HG03039 (cell line): Measurements from ENCODE around the gene YIPF1.
A peak's percentile ranks its signal among the peaks of the same experiment; 100 is the strongest.

ENCODE experiments used
- ATAC-seq: cut with Tn5 transposase; IDR thresholded peaks from one replicate; pipeline ENCODE4 v1.9.1; 2021; ENCODE audit warnings: mild to moderate bottlenecking, moderate library complexity; ENCODE audit not compliant: unreplicated experiment

Gene YIPF1

DNA sequence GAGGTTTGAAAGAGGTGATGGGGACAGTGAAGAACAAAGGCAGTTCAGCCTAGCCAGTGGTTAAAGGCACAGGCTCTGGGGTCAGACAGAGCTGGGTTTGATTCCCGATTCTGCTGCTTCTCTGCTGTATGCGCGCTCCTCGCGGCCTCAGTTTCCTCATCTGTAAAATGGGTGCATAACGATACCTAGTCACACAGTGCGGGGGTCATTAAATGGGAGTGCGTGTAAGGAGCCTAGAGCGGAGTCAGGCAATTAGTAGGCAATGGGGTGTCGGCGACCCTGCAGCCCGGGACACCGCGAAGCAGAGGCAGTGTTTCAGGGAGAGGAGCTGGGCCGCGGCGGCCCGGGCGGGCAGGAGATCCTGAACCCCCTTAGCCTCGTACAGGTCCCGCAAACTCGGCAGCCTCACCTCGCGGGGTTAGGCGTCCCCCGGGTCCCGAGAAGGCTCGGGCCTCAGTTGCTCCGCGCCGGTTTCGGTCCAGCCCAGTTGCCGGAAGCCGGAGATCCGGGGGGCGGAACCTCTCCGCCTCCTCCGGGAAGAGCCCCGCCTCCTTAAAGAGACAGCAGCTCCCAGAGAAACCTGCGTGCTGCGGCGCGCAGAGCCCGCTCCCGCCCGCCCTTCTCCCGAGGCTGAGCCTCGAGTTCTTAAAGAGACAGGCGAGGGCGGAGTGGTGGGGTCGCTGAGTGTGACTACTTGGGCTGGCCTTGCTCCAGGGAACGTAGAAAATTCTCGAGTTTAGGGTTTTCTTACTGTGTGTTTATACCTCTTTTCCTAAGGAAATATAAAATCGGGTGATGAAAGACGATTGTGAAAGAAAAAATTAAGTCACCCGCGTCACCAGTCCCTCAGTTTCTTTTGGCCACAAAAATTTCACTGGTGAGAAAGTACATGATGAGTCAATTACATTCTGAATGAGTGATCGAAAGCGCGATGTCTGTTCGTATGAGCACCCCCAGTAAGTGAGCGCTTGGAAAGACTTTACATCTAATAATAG, at the start of gene YIPF1:
Gene YIPF1 (minus strand): TSS at position 494 of the 995 bp plus-strand sequence. CDS start 860 bp downstream, outside the sequence.
- peak; percentile 91 for ATAC-seq

GRCh38 chr1:53938136-53938830, 48.7 kb upstream of the YIPF1 start:
- ATAC-seq = no peak

GRCh38 chr1:53936430-53936829, 46.8 kb upstream of the YIPF1 start:
- ATAC-seq = no peak

- ATAC-seq = no peak
Measured at GRCh38 chr1:53934170-53934765, 44.7 kb upstream of the YIPF1 start.

DNA sequence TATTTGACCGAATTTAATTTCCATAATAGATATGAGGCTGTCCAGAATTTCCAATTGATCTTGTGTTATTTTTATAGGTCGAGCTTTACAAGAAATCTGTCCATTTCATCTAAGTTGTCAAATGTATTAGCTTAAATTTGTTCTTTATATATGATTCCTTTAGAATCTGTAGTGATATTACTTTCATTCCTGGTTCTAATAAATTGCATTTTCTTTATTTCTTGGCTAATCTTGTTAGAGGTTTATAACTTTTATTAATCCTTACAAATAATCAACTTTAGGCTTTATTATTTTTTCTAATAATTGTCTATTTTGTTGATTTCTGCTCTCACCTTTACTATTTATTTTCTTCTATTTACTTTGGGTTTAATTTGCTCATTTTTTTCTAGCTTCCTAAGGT, 41.9 kb upstream of the YIPF1 start:
- no peak for ATAC-seq

DNA sequence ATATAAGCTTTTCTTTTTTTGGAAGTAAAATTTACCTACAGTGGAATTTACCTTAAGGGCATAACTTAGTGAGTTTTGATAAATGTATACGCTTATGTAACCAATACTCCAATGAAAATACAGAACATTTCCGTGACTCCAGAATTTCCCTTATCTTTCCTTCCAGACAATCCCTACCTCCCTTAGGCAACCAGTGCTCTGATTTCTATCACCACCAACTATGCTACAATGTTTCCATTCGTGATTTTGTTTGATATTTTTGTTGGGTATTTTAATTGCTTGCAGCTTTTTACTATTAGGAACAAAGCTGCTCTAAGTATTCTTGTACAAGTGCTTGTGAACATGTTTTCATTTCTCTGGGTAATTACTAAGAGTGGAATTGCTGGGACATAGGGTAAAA, 41.3 kb upstream of the YIPF1 start:
- ATAC-seq = no peak

DNA sequence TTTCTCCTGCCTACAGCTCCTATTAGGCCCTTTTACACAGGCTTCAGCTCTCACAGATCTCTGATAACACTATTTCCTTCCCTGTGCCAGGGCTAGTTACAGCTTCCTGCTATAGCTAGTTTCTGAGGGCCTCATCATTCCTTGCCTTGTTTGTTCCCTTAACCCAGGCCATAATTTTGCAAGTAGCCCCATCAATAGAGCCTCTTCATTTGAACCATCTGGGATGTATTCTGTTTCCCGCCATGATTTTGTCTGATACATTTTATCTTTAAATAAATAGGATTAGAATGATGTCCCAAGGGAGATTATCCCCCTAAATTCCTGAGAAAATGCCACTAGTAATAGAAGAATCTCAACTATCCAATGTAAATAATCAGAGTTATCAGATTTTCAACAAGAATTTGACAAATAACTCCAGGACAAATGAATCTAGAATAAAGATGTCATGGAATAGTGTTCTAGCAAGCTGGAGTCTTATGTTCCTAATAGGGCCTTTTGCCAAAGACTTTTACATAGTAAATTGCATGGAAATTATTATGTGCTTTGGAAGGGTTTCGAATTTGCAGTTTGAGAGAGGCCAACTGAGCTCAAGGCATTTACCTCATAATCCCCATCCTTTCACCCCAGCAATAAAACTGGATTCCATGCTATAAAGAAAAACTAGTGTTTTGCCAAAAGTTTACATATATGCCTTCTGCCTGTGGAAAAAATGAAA, 39.8 kb upstream of the YIPF1 start:
- no peak for ATAC-seq

GRCh38 chr1:53927376-53927881, 37.8 kb upstream of the YIPF1 start:
- ATAC-seq = no peak

GRCh38 chr1:53919675-53920066, 30.1 kb upstream of the YIPF1 start:
- ATAC-seq = no peak

- no peak for ATAC-seq
Measured at GRCh38 chr1:53918343-53918742, 28.7 kb upstream of the YIPF1 start.

DNA sequence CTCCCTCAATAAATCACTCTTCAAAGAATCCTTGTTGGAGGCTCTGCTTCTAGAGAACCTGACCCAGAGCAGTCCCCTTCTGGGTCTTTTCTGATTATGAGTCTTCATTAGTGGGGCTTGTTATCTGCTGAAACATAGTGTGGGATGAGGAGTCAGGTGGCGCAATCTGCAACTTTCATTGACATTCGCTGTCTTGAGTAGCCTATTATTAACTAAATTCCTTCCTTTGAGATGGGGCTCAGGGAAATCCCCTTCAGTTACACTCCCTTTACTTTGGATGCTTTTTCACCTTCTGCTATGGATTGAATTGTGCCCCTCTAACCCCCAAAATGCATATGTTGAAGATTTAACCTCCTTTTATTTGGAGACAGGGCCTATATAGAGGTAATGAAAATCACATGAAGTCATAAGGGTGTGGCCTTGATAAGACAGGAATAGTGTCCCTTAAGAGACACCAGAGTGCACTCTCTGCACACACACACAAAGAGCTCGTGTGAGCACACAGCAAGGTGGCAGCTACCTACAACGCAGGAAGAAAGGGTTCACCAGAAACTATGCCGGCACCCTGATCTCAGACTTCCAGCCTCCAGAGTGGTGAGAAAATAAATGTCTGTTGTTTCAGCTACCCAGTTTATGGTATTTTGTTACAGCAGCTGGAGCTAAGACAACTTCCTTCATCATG, 23.9 kb upstream of the YIPF1 start:
- no peak for ATAC-seq

GRCh38 chr1:53911442-53911841, 21.8 kb upstream of the YIPF1 start:
- no peak for ATAC-seq

DNA sequence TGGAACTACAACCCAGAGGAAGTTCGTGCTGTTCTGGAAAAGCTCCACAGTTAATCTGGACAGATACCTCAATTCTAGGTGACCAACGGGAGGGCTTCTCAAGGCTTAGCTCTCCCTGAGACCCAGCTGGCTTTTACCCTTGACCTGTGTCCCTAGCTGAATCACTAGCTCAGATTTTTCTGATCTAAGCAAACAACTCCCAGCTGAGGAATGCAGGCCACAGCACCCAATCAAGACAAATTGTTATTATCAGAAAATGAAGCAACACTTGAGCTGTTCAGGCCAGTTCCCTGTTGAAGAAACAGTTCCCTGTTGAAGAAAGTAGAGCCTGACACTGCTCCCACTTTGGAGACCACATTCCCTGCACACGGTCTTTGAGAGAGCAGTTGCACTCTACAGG, 20.3 kb upstream of the YIPF1 start:
- no peak for ATAC-seq

DNA sequence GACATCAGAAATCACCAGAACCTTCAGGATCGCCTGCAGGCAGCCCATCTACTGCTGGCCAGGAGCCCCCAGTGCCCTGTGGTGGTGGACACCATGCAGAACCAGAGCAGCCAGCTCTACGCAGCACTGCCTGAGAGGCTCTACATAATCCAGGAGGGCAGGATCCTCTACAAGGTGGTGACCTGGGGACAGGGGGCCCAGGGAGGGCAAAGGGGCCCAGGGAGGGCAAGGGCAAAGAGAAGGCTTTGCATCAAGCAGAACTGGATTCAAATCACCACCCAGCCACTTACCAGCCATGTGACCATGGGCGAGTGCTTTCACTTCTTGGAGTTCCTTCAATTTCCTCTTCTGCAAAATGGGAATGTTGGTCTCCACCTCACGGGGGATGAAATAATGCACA, 16.5 kb upstream of the YIPF1 start:
- ATAC-seq = no peak

DNA sequence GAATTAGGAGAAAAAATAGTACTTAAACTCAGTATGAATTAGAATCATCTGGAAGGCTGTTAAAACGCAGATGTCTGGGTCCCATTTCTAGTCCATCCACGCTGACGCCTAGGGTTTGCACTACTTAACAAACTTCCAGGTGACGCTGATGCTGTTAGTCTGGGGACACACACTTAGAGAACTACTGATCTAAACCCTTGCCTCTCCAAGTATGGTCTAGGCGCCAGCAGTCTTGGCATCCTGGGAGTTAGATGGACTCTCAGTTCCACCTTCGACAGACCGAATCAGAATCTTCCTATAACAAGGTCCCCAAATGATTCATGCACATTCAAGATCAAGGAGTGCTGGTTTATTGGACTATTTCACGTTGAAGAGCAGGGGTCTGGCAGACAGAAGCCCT, 15.9 kb upstream of the YIPF1 start:
- ATAC-seq = no peak

- ATAC-seq = no peak
Measured at GRCh38 chr1:53902235-53903138, 12.9 kb upstream of the YIPF1 start.

DNA sequence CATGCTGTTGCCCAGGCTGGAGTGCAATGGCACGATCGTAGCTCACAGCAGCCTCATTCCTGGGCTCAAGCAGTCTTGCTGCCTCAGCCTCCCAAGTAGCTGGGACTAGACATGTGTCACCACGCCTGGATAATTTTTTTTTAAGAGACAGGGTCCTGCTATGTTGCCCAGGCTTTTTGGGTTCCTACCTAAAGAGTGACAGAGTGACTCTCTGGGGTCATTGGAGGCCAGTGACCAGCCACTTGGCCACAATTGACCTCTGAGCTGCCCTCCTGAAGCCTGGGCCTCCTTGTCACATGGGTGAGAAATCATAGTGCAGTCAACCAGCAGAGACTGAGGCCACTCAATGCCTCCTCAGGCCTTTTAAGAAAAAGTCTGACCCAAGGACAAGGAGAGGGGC, 10.1 kb upstream of the YIPF1 start:
- no peak for ATAC-seq

DNA sequence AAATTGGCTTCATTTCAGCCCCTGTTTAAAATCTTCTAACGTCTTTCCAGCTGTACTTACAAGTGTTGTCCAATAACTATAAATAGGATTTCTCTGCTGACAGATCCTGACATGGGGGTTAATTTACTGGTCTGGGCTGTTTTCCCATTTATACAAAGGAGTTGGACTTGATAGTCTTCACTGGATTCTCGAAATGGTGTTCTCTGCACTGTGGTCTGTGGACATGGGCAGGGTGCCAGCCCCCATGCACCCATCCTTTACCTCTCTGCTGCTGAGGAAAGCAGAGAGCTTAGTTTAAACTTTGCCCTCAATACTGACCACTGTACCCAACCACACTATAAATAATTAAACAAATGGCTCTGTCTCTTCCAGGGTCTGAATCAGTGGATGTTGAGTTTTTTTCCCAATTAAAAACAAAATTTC, 9.6 kb upstream of the YIPF1 start:
- ATAC-seq = no peak

DNA sequence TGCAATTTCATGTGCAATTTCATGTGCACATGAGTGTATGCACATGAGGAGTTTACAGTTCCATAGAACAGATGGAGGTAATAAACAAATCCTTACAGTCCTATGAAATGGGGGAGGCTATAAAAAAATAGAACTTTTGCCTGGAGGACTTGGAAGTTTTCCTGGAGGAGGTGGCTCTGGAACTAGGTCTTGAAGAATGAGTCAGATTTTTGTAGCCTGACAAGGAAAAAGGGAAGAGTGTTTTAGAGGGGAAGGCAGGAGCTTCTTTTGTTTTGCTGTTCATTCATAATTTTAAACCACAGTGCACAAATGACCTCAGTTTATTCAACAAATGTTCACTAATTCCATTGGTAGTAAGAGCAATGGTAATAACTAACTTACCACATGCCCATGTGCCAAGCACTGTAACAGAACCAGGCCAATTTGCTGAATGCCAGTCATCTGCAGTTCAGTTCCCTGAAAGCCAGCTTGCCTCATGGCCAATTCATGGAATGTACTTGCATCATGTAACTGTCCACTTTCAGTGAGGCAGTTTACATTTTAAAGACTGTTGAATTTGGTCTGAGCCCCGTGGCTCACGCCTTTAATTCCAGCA, 7.1 kb upstream of the YIPF1 start:
- ATAC-seq = no peak
